GM23248 (cell line): Measurements from ENCODE around the gene EFCAB5. TPM values are rescaled to one million over a fixed set of nuclear protein-coding genes. Genes with fewer than 3 reads are reported as not detected.

ENCODE experiments used
- DNase-seq: peaks from one replicate; pipeline ENCODE4 v3.0.0-alpha.2; 2015
- H2AFZ ChIP-seq: fragments of 200-600 bp; sonication (generic); 2 replicates; pipeline ENCODE4 v1.6.1; 2016; ENCODE audit warnings: antibody characterized with exemption
- H3F3A ChIP-seq: fragments of 200-600 bp; sonication (generic); 2 replicates; pipeline ENCODE4 v1.6.1; 2016; ENCODE audit warnings: mild to moderate bottlenecking, antibody characterized with exemption, mixed run types; ENCODE audit not compliant: insufficient read depth
- H3K27ac ChIP-seq: fragments of 200-600 bp; sonication (generic); 2 replicates; pipeline ENCODE4 v1.5.1; 2016; ENCODE audit warnings: mild to moderate bottlenecking
- H3K27me3 ChIP-seq: fragments of 200-600 bp; sonication (generic); replicated peaks from 2 replicates; pipeline ENCODE4 v1.6.1; 2016; ENCODE audit warnings: mild to moderate bottlenecking; ENCODE audit not compliant: insufficient read depth
- H3K36me3 ChIP-seq: fragments of 200-600 bp; sonication (generic); 2 replicates; pipeline ENCODE4 v1.6.1; 2016; ENCODE audit warnings: low read depth, mild to moderate bottlenecking
- H3K4me1 ChIP-seq: fragments of 200-600 bp; sonication (generic); 2 replicates; pipeline ENCODE4 v1.6.1; 2016; ENCODE audit warnings: mild to moderate bottlenecking; ENCODE audit not compliant: insufficient read depth
- H3K4me2 ChIP-seq: fragments of 200-600 bp; sonication (generic); one replicate; pipeline ENCODE4 v1.6.1; 2016; ENCODE audit warnings: mild to moderate bottlenecking; ENCODE audit not compliant: unreplicated experiment
- H3K4me3 ChIP-seq: fragments of 200-600 bp; sonication (generic); 2 replicates; pipeline ENCODE4 v1.5.1; 2016; ENCODE audit warnings: mild to moderate bottlenecking
- H3K79me2 ChIP-seq: fragments of 200-600 bp; sonication (generic); 2 replicates; pipeline ENCODE4 v1.6.1; 2016; ENCODE audit warnings: mild to moderate bottlenecking; ENCODE audit not compliant: insufficient read depth
- H3K9ac ChIP-seq: fragments of 200-600 bp; sonication (generic); 2 replicates; pipeline ENCODE4 v1.6.1; 2016; ENCODE audit warnings: mild to moderate bottlenecking
- H3K9me2 ChIP-seq: fragments of 200-600 bp; sonication (generic); 2 replicates; pipeline ENCODE4 v1.6.1; 2016; ENCODE audit warnings: mixed run types, mild to moderate bottlenecking, moderate library complexity; ENCODE audit not compliant: insufficient read depth
- H3K9me3 ChIP-seq: fragments of 200-600 bp; sonication (generic); one replicate; pipeline ENCODE4 v1.6.1; 2017; ENCODE audit warnings: low read depth
- H4K20me1 ChIP-seq: fragments of 200-600 bp; sonication (generic); 2 replicates; pipeline ENCODE4 v1.6.0; 2016; ENCODE audit not compliant: insufficient read depth
- EZH2 ChIP-seq: fragments of 200-600 bp; sonication (generic); IDR thresholded peaks from 2 replicates; pipeline ENCODE4 v1.6.1; 2018; ENCODE audit warnings: antibody characterized with exemption, mild to moderate bottlenecking; ENCODE audit not compliant: insufficient read depth, poor library complexity, severe bottlenecking
- EZH2phosphoT487 ChIP-seq: fragments of 200-600 bp; sonication (generic); IDR thresholded peaks from 2 replicates; pipeline ENCODE4 v1.6.1; 2018; ENCODE audit warnings: antibody characterized with exemption, moderate library complexity, mild to moderate bottlenecking, low read depth; ENCODE audit not compliant: insufficient read depth
- WGBS, 2 experiments: methylation state at CpG; one replicate each; pipeline ENCODE4 v1.1.6; 2015 to 2017; ENCODE audit warnings: low lambda C conversion rate in 2 of 2, low coverage in 1 of 2; ENCODE audit errors: missing lambda C conversion rate in 2 of 2; 5-methylcytosine and 5-hydroxymethylcytosine counted together
- in situ Hi-C: fragments of 300-500 bp; cut with MboI; formaldehyde crosslinking; loops from 2 replicates; pipeline ENCODE4 v1.15.0; 2020
- polyA plus RNA-seq: library from polyadenylated mRNA; unstranded; fragments of >200 nt; fragmentation: Nextera tagmentation; extraction: Ambion mirVana; gene quantifications from 2 replicates; pipeline ENCODE4 v1.2.1, GENCODE V29; 2016
- total RNA-seq: library from RNA; depleted of rRNA; stranded (reverse); fragments of >200 nt; shearing (Covaris generic); gene quantifications from 2 replicates; pipeline ENCODE4 v1.2.3, GENCODE V29; 2014

Gene EFCAB5
- total and polyA plus RNA-seq, 2 experiments from 2014 or later, result 0.41 TPM; not detected in 1

DNA sequence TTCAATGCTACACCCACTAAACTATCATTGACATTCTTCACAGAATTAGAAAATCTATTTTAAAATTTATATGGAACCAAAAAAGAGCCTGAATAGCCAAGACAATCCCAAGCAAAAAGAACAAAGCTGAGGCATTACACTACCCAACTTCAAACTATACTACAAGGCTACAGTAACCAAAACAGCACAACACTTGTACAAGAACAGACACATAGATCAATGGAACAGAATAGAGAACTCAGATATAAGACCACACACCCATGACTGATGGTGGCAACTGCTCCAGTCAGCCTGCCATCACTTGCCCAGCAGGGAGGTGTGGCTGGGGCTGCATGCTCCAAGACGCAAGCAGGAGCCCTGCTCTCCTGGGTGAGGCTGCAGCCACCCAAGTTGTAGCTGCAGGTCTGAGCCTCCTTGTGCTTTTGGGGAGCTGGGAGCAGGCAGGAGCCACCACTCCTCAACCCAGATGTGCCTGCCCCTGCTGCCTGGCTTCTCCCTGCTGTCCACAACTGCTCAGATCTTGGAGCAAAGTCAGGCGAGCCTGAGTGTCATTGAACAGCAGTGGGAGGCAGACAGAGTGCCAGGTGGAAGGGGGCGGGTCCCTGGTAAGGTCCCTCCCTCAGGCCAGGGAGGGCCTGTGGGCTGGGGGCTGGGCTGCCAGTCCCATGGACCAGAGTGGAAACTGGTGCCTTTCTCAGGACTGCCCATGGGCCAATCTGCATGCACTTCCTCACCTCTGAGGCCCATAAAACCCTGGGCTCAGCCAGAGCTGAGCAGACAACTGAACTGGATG lies 36.2 kb upstream of the EFCAB5 start:
- Histone ChIP-seq H3K27me3 (no peaks in the 10 kb centered on the region), H2AFZ (no peak overlapping the region), H3F3A (no peaks in the 10 kb centered on the region), H3K4me1 (no peaks in the 10 kb centered on the region; the same call in 1 of the 2 replicates), H3K27ac (no peak overlapping the region), H4K20me1 (no peaks in the 10 kb centered on the region), H3K9ac (no peak overlapping the region), H3K79me2 (peaks cover 97% of the 10 kb centered on the region), H3K9me2 (no peaks in the 10 kb centered on the region), H3K36me3 (no peaks in the 10 kb centered on the region), H3K4me3 (no peak overlapping the region), H3K4me2 (no peak overlapping the region), H3K9me3 (peaks cover 3% of the 10 kb centered on the region)
- WGBS, 2 experiments, result 90 to 95% methylated on average over 2 to 3 of the region's 3 CpGs
- TF ChIP-seq EZH2, result no peak
- no peak for TF ChIP-seq EZH2phosphoT487
- no peak for DNase-seq
- in situ Hi-C loops, result no loop called here

DNA sequence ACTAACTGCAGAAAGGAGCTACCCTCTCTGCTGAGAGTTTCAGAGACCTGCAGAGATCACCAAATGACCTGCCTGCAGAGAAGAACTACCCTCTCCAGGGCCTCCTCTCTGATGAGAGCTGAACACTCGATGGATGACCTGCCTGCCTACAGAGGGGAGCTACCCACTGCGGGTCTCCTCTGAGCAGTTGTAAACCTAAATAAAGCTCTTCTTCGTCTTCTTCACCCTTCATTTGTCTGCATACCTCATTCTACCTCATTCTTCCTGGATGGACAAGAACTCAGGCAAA lies 35.6 kb upstream of the EFCAB5 start:
- no peak for TF ChIP-seq EZH2
- no peak for TF ChIP-seq EZH2phosphoT487
- Histone ChIP-seq H4K20me1 (no peaks in the 10 kb centered on the region), H3K4me3 (no peak overlapping the region), H3K9me2 (no peaks in the 10 kb centered on the region), H3K36me3 (no peaks in the 10 kb centered on the region), H3F3A (no peaks in the 10 kb centered on the region), H3K9me3 (peaks cover 3% of the 10 kb centered on the region), H3K9ac (no peak overlapping the region), H3K79me2 (peaks cover 98% of the 10 kb centered on the region), H3K27ac (no peak overlapping the region), H3K4me2 (no peak overlapping the region), H3K4me1 (no peaks in the 10 kb centered on the region; the same call in 1 of the 2 replicates), H2AFZ (no peak overlapping the region), H3K27me3 (no peaks in the 10 kb centered on the region)
- in situ Hi-C loops, result no loop called here
- WGBS, 2 experiments, result 95 to 98% methylated on average over 3 of the region's 3 CpGs
- no peak for DNase-seq

DNA sequence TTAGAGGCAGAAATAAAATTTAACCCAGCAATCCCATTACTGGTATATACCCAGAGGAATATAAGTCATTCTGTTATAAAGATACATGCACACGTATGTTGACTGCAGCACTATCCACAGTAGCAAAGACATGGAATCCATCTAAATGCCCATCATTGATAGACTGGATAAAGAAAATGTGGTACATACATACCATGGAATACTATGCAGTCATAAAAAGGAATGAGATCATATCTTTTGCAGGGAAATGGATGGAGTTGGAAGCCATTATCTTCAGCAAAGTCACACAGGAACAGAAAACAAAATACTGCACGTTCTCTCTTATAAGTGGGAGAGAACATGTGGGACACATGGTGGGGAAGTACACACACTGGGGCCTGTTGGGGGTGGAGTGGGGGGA lies 34.5 kb upstream of the EFCAB5 start:
- WGBS, 2 experiments, result 99 to 100% methylated on average over 2 of the region's 2 CpGs
- H2AFZ ChIP-seq, result no peak overlapping the region
- TF ChIP-seq EZH2phosphoT487 (no peak), EZH2 (no peak)

DNA sequence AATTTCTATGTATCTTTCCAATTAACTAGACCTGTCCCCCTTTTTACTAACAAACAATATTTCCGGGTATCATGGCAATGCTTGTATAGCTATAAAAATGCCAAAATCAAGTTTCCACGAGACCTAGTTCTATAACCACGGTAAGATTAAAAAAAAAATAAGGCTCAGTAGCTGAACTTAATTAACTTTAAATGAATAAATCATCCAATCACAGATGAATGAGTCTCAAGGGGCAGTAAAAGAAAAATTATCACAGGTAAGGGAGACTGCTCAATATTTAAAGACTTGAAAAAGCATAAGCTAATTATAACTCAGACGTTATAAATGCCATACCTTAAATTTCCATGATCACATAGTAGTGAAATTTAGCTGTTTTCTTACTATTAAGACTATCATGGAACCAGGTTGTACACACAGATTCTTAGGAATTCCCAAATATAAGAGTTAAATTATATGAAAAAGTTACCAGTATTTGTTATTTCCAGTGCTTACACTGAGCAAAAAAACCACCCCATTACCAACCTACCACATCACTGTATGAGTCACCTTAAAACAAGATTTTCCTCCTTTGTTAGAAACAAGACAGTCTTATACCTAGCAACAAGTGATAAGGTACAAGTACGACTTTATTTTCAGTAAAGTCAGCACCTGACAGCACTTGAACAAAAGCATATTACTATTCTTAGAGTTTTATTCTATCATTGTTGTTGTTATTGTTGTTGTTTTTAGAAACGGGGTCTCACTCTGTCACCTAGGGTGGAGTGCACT lies 32.0 kb upstream of the EFCAB5 start:
- WGBS, 2 experiments, result 91 to 92% methylated on average over 6 of the region's 6 CpGs
- no peaks in the 10 kb centered on the region for H3K27me3 ChIP-seq
- peak; percentile 29 for DNase-seq
- in situ Hi-C loops, result no loop called here
- H3K79me2 ChIP-seq, result peaks cover 96% of the 10 kb centered on the region
- H3K4me3 ChIP-seq, result no peak overlapping the region
- no peak overlapping the region for H2AFZ ChIP-seq
- H3K4me2 ChIP-seq, result no peak overlapping the region
- TF ChIP-seq EZH2phosphoT487, result no peak
- no peak for TF ChIP-seq EZH2
- no peaks in the 10 kb centered on the region for H3K9me3 ChIP-seq
- no peak overlapping the region for H3K9ac ChIP-seq
- H3K9me2 ChIP-seq, result no peaks in the 10 kb centered on the region
- no peaks in the 10 kb centered on the region for H4K20me1 ChIP-seq
- no peak overlapping the region for H3K27ac ChIP-seq
- H3F3A ChIP-seq, result peaks cover 8% of the 10 kb centered on the region; the same call in 1 of the 2 replicates
- peaks cover 7% of the 10 kb centered on the region; the same call in 1 of the 2 replicates for H3K4me1 ChIP-seq
- H3K36me3 ChIP-seq, result no peaks in the 10 kb centered on the region

More for the DNA sequence above, 34.5 kb upstream of the EFCAB5 start:
- DNase-seq, result no peak
- Histone ChIP-seq H3K9ac (no peak overlapping the region), H3K9me3 (peaks cover 3% of the 10 kb centered on the region), H3K79me2 (peaks cover 98% of the 10 kb centered on the region), H3K36me3 (no peaks in the 10 kb centered on the region), H3K27me3 (no peaks in the 10 kb centered on the region), H4K20me1 (no peaks in the 10 kb centered on the region), H3K4me2 (no peak overlapping the region), H3K27ac (no peak overlapping the region), H3K4me3 (no peak overlapping the region), H3F3A (peaks cover 7% of the 10 kb centered on the region; the same call in 1 of the 2 replicates), H3K9me2 (no peaks in the 10 kb centered on the region), H3K4me1 (peaks cover 5% of the 10 kb centered on the region; the same call in 1 of the 2 replicates)
- in situ Hi-C loops, result no loop called here
